Fibroblast of the aortic adventitia (primary cell): Measurements from ENCODE around the gene TMEM184B. TPM values are rescaled to one million over a fixed set of nuclear protein-coding genes. Genes with fewer than 3 reads are reported as not detected.

Source experiments
- DNase-seq: peaks from one replicate; pipeline ENCODE4 v3.0.0-alpha.2; 2010; ENCODE audit warnings: low read depth
- H3K4me3 ChIP-seq: 2 replicates; pipeline ENCODE4 v1.5.1; 2011; ENCODE audit warnings: low read depth, mild to moderate bottlenecking, control low read depth, low read length, moderate library complexity
- CTCF ChIP-seq: IDR thresholded peaks from 2 replicates; pipeline ENCODE4 v1.5.1; 2011; ENCODE audit warnings: mild to moderate bottlenecking, low read length, control low read depth, inconsistent platforms; ENCODE audit not compliant: insufficient read depth
- total RNA-seq: library from RNA; depleted of rRNA; stranded (reverse); fragments of >200 nt; gene quantifications from 2 replicates; pipeline ENCODE4 v1.2.3, GENCODE V29; 2012; ENCODE audit warnings: low replicate concordance

Gene TMEM184B
- total RNA-seq, 1 donor, result 46.0 TPM

- TF ChIP-seq CTCF, result no peak
- H3K4me3 ChIP-seq, result no peak overlapping the region
- DNase-seq, result no peak
These were observed 22.8 kb downstream of the TMEM184B start for GRCh38 chr22:38249803-38250642.

GRCh38 chr22:38249301-38249700, 23.5 kb downstream of the TMEM184B start:
- H3K4me3 ChIP-seq, result no peak overlapping the region
- TF ChIP-seq CTCF, result no peak
- no peak for DNase-seq

GRCh38 chr22:38248280-38248679, 24.5 kb downstream of the TMEM184B start:
- TF ChIP-seq CTCF, result no peak
- H3K4me3 ChIP-seq, result no peak overlapping the region
- DNase-seq, result no peak

GRCh38 chr22:38247713-38248112, 25.1 kb downstream of the TMEM184B start:
- no peak for TF ChIP-seq CTCF
- DNase-seq, result no peak
- no peak overlapping the region for H3K4me3 ChIP-seq

GRCh38 chr22:38246692-38247091, 26.1 kb downstream of the TMEM184B start:
- H3K4me3 ChIP-seq, result no peak overlapping the region
- TF ChIP-seq CTCF, result no peak
- no peak for DNase-seq

GRCh38 chr22:38246046-38246658, 26.7 kb downstream of the TMEM184B start:
- DNase-seq, result no peak
- TF ChIP-seq CTCF, result no peak

More at GRCh38 chr22:38246046-38246658, 26.7 kb downstream of the TMEM184B start:
- no peak overlapping the region for H3K4me3 ChIP-seq
